ENCODE data around the gene SPATA2.
"Not testable (repeated sequence)": the region's sequence is repeated elsewhere in the genome, so short reads cannot be mapped to it uniquely, and the experiment has no call there.

SPATA2 gene

GRCh38 chr20:49868538-49868937 is 46.8 kb downstream of the SPATA2 start:
- no peak for TF ChIP-seq CTCF (IDR thresholded peaks at IDR 0.05)
- TF ChIP-seq ZFX (IDR thresholded peaks at IDR 0.05; ENCODE audit: borderline replicate concordance), result no peak
- no peak overlapping the region for H3K27ac ChIP-seq

- no peak for TF ChIP-seq CTCF (IDR thresholded peaks at IDR 0.05)
- TF ChIP-seq ZFX (IDR thresholded peaks at IDR 0.05; ENCODE audit: borderline replicate concordance), result no peak
- H3K27ac ChIP-seq, result no peak overlapping the region
Measured at GRCh38 chr20:49867453-49868215, 47.7 kb downstream of the SPATA2 start.

- H3K27ac ChIP-seq, result no peak overlapping the region
- no peak for TF ChIP-seq CTCF (IDR thresholded peaks at IDR 0.05)
- TF ChIP-seq ZFX (IDR thresholded peaks at IDR 0.05; ENCODE audit: borderline replicate concordance), result no peak
Measured at GRCh38 chr20:49866051-49866450, 49.3 kb downstream of the SPATA2 start.

GRCh38 chr20:49865559-49865958 is 49.8 kb downstream of the SPATA2 start:
- H3K27ac ChIP-seq, result no peak overlapping the region
- TF ChIP-seq ZFX (IDR thresholded peaks at IDR 0.05; ENCODE audit: borderline replicate concordance), result no peak
- no peak for TF ChIP-seq CTCF (IDR thresholded peaks at IDR 0.05)

- H3K27ac ChIP-seq, result no peak overlapping the region
- TF ChIP-seq ZFX (IDR thresholded peaks at IDR 0.05; ENCODE audit: borderline replicate concordance), result no peak
- no peak for TF ChIP-seq CTCF (IDR thresholded peaks at IDR 0.05)
Measured at GRCh38 chr20:49863666-49864065, 51.7 kb downstream of the SPATA2 start.

- no peak overlapping the region for H3K27ac ChIP-seq
- no peak for TF ChIP-seq CTCF (IDR thresholded peaks at IDR 0.05)
- TF ChIP-seq ZFX (IDR thresholded peaks at IDR 0.05; ENCODE audit: borderline replicate concordance), result no peak
Measured at GRCh38 chr20:49862607-49863200, 52.6 kb downstream of the SPATA2 start.

GRCh38 chr20:49861232-49861631 is 54.1 kb downstream of the SPATA2 start:
- H3K27ac ChIP-seq, result not testable (repeated sequence)
